GM19324 (cell line): ENCODE measurements around the gene KIF13A.
"Not testable (repeated sequence)": the region's sequence is repeated elsewhere in the genome, so short reads cannot be mapped to it uniquely, and the experiment has no call there.

Source experiments
- ATAC-seq: cut with Tn5 transposase; IDR thresholded peaks from one replicate; pipeline ENCODE4 v1.9.1; 2021; ENCODE audit warnings: mild to moderate bottlenecking, moderate library complexity; ENCODE audit not compliant: unreplicated experiment, low FRiP score

The KIF13A gene

GRCh38 chr6:17935188-17936149 lies 52.0 kb downstream of the KIF13A start:
- no peak for ATAC-seq

- ATAC-seq = no peak
Observed at GRCh38 chr6:17933716-17934115, 53.7 kb downstream of the KIF13A start.

GRCh38 chr6:17932330-17932852 lies 55.0 kb downstream of the KIF13A start:
- no peak for ATAC-seq

- ATAC-seq = no peak
Observed at GRCh38 chr6:17931227-17931626, 56.2 kb downstream of the KIF13A start.

- ATAC-seq = no peak
Observed at GRCh38 chr6:17930321-17930993, 57.0 kb downstream of the KIF13A start.

GRCh38 chr6:17928514-17929430 lies 58.7 kb downstream of the KIF13A start:
- ATAC-seq = no peak

- ATAC-seq = no peak
Observed at GRCh38 chr6:17927705-17928104, 59.7 kb downstream of the KIF13A start.

- no peak for ATAC-seq
Observed at GRCh38 chr6:17923401-17923863, 64.0 kb downstream of the KIF13A start.

- ATAC-seq = no peak
Observed at GRCh38 chr6:17921454-17921853, 66.0 kb downstream of the KIF13A start.

- ATAC-seq = no peak
Observed at GRCh38 chr6:17919496-17919895, 67.9 kb downstream of the KIF13A start.

- no peak for ATAC-seq
Observed at GRCh38 chr6:17917837-17918763, 69.3 kb downstream of the KIF13A start.

GRCh38 chr6:17914651-17915050 lies 72.8 kb downstream of the KIF13A start:
- no peak for ATAC-seq

GRCh38 chr6:17912521-17912920 lies 74.9 kb downstream of the KIF13A start:
- ATAC-seq = no peak

GRCh38 chr6:17911656-17912055 lies 75.8 kb downstream of the KIF13A start:
- ATAC-seq = not testable (repeated sequence)

- ATAC-seq = no peak
Observed at GRCh38 chr6:17910189-17910588, 77.2 kb downstream of the KIF13A start.

- ATAC-seq = no peak
Observed at GRCh38 chr6:17908831-17909230, 78.6 kb downstream of the KIF13A start.

- ATAC-seq = no peak
Observed at GRCh38 chr6:17907406-17908229, 79.8 kb downstream of the KIF13A start.
